SJCRH30 (cell line): ENCODE data around the gene ETDC. TPM values are rescaled to one million over a fixed set of nuclear protein-coding genes. Genes with fewer than 3 reads are reported as not detected.
"Not testable (repeated sequence)": the region's sequence is repeated elsewhere in the genome, so short reads cannot be mapped to it uniquely, and the experiment has no call there.

Source experiments
- DNase-seq, 2 experiments: peaks; one replicate each; pipeline ENCODE4 v3.0.0-alpha.2; 2015 to 2020
- H3K27ac ChIP-seq: fragments of 250-450 bp; sonication (Bioruptor Pico); 2 replicates; pipeline ENCODE4 v1.5.1; 2020; ENCODE audit warnings: mild to moderate bottlenecking, moderate library complexity
- H3K27me3 ChIP-seq: fragments of 250-450 bp; sonication (Bioruptor Pico); 2 replicates; pipeline ENCODE4 v1.5.1; 2020; ENCODE audit warnings: mild to moderate bottlenecking, moderate library complexity
- H3K36me3 ChIP-seq: fragments of 250-450 bp; sonication (Bioruptor Pico); 2 replicates; pipeline ENCODE4 v1.5.1; 2020; ENCODE audit warnings: mild to moderate bottlenecking, moderate library complexity
- H3K4me1 ChIP-seq: fragments of 250-450 bp; sonication (Bioruptor Pico); 2 replicates; pipeline ENCODE4 v1.5.1; 2020; ENCODE audit warnings: mild to moderate bottlenecking, moderate library complexity
- H3K4me3 ChIP-seq: fragments of 250-450 bp; sonication (Bioruptor Pico); 2 replicates; pipeline ENCODE4 v1.5.1; 2020; ENCODE audit warnings: mild to moderate bottlenecking, moderate library complexity
- H3K9me3 ChIP-seq: fragments of 250-450 bp; sonication (Bioruptor Pico); replicated peaks from 2 replicates; pipeline ENCODE4 v1.5.1; 2020; ENCODE audit warnings: mild to moderate bottlenecking, moderate library complexity
- total RNA-seq: library from RNA; depleted of rRNA; stranded (reverse); fragments of >200 nt; shearing (Covaris generic); gene quantifications from 2 replicates; pipeline ENCODE4 v1.2.3, GENCODE V29; 2014; rRNA removed

The ETDC gene
- total RNA-seq, 1 experiment from 2014 or later, result not detected

DNA sequence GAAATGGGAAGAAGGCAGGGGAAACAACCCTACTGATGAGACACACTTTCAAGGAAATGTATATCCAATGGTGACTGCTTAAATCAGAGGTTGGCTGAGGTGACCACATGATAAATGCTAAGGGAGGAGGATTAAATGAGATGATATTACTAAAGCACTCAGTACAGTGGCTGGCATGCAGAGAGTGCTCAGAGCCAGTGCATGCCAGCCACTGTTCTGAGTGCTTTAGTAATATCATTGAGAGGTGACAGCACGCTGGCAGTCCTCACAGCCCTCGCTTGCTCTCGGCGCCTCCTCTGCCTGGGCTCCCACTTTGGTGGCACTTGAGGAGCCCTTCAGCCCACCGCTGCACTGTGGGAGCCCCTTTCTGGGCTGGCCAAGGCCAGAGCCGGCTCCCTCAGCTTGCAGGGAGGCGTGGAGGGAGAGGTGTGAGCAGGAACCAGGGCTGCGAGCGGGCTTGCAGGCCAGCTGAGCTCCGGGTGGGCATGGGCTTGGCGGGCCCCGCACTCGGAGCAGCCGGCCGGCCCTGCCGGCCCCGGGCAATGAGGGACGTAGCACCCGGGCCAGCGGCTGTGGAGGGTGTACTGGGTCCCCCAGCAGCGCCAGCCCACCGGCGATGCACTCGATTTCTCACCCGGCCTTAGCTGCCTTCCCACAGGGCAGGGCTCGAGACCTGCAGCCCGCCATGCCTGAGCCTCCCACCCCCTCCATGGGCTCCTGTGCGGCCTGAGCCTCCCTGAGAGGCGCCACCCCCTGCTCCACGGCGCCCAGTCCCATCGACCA is 15.9 kb downstream of the ETDC start:
- not testable (repeated sequence) for H3K4me3 ChIP-seq, H3K4me1 ChIP-seq, H3K27ac ChIP-seq, DNase-seq, H3K27me3 ChIP-seq, H3K36me3 ChIP-seq, H3K9me3 ChIP-seq

DNA sequence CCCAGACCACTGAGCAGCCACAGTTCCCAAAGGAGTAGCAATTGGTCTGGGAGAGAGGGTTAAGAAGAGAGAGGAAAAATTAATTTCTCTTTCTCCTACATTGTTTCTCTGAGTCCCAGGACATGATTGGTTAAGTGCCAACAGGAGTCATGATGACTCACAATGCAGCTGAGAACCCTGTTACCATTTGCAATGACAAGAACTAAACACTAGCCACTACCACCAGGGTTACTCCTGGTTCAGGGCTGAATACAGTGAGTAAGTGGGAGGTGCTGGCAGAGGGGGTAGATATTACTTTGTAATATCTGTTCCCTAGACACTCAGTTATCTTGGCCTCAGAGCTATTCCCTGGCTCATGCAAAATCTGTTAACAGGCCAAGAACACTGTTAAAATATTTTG is 18.0 kb downstream of the ETDC start:
- H3K4me1 ChIP-seq, result no peaks in the 10 kb centered on the region
- no peak overlapping the region for H3K4me3 ChIP-seq
- H3K27ac ChIP-seq, result no peak overlapping the region
- H3K36me3 ChIP-seq, result no peaks in the 10 kb centered on the region
- H3K9me3 ChIP-seq, result no peaks in the 10 kb centered on the region
- no peak for DNase-seq
- H3K27me3 ChIP-seq, result no peaks in the 10 kb centered on the region

DNA sequence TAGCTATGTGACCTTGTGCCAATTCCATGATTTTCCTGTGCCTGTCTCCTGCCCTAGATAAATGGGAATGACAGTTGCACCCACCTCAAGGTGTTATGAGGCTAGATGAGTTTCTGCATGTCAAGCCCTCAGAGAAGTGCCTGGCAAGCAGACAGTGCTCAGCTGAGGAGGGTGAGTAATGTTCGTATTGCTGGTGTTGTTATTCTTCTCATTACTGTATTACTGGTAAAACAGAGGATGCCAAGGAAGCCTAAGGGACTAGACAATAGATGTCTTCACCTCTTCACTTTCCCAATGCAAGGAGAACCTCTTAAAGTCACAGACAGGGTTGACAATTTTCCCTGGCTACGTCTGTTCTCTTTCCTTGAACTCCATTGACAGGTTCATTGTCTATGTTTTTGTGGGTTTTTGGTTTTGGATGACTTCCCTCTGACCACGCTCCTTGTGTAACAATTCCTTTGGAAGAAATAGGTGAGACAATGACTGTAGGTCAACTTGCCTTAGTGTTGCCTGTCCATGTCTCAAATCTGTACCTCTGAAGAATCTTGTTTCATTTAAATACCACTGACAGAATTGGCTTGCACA is 19.2 kb downstream of the ETDC start:
- Histone ChIP-seq H3K27me3 (no peaks in the 10 kb centered on the region), H3K27ac (no peak overlapping the region), H3K9me3 (no peaks in the 10 kb centered on the region), H3K4me1 (no peaks in the 10 kb centered on the region), H3K4me3 (no peak overlapping the region), H3K36me3 (no peaks in the 10 kb centered on the region; the same call in 1 of the 2 replicates)
- DNase-seq, result no peak

DNA sequence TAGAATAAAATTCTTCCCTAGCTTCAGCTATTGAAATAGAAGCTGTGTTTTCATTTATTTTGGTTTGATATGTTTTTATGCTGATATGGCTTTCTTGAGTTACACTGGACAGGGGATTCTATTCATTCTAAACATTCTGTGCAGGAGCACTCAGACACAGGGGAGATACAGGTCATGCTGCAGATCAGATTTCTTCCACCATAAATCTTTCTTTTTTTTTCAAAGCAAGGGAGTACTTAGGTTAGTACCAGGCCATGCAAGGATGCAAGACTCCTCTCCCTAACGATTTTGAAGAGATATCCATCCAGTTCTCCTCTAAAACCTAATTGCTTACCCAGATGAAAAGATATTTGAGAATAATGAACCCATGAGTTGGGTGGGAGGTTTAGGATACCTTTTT is 21.4 kb downstream of the ETDC start:
- H3K9me3 ChIP-seq, result no peaks in the 10 kb centered on the region
- H3K27ac ChIP-seq, result no peak overlapping the region
- H3K4me3 ChIP-seq, result no peak overlapping the region
- no peak for DNase-seq
- no peaks in the 10 kb centered on the region; the same call in 1 of the 2 replicates for H3K36me3 ChIP-seq
- no peaks in the 10 kb centered on the region for H3K27me3 ChIP-seq
- no peaks in the 10 kb centered on the region for H3K4me1 ChIP-seq

- H3K9me3 ChIP-seq, result no peaks in the 10 kb centered on the region
- H3K27ac ChIP-seq, result no peak overlapping the region
Observed at GRCh38 chrX:135331525-135331924, 22.2 kb downstream of the ETDC start.

GRCh38 chrX:135340831-135341230 is 31.6 kb downstream of the ETDC start:
- Histone ChIP-seq H3K27ac (peak overlapping the region; percentile 95), H3K9me3 (no peaks in the 10 kb centered on the region), H3K27me3 (no peaks in the 10 kb centered on the region), H3K4me3 (peak overlapping the region; percentile 82), H3K4me1 (no peaks in the 10 kb centered on the region), H3K36me3 (peaks cover 3% of the 10 kb centered on the region; the same call in 1 of the 2 replicates)
- DNase-seq, result peak in 1 of 2 experiments; percentile 25

More at GRCh38 chrX:135331525-135331924, 22.2 kb downstream of the ETDC start:
- H3K36me3 ChIP-seq, result no peaks in the 10 kb centered on the region; the same call in 1 of the 2 replicates
- no peaks in the 10 kb centered on the region for H3K27me3 ChIP-seq
- no peak for DNase-seq
- no peak overlapping the region for H3K4me3 ChIP-seq
- H3K4me1 ChIP-seq, result no peaks in the 10 kb centered on the region

DNA sequence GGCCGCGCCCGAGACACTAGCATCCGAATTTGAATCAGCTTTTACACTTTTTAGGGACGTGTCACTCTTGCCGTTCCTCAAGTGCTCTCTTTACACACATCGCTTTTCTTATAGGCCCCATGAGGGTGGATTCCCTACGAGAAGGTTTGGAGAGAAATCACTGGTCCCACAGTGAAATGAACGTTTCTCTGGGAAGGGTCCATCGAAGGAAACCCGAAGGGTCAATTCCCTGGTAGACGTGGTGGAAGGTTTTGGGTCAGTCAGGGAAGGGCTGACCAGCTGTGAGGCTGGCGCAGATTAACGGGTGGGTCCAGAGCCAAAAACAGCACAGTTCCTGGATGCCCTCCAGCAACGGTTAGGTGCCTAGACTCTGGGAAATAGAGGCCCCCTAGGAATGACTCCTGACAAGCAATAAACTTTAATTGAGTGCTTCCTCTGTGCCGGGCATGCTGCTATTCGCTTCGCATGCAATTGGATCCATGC is 35.9 kb downstream of the ETDC start:
- H3K27me3 ChIP-seq, result no peaks in the 10 kb centered on the region
- no peaks in the 10 kb centered on the region for H3K4me1 ChIP-seq
- H3K9me3 ChIP-seq, result no peaks in the 10 kb centered on the region
- peak overlapping the region; percentile 95 for H3K27ac ChIP-seq
- DNase-seq, result peak; percentile 51 to 67
- H3K36me3 ChIP-seq, result peaks cover 3% of the 10 kb centered on the region; the same call in 1 of the 2 replicates
- H3K4me3 ChIP-seq, result peak overlapping the region; percentile 82

- Histone ChIP-seq H3K9me3 (no peaks in the 10 kb centered on the region), H3K27ac (no peak overlapping the region), H3K4me1 (no peaks in the 10 kb centered on the region), H3K27me3 (no peaks in the 10 kb centered on the region), H3K36me3 (no peaks in the 10 kb centered on the region), H3K4me3 (no peak overlapping the region)
- DNase-seq, result no peak
Observed at GRCh38 chrX:135346975-135347374, 37.7 kb downstream of the ETDC start.

- no peaks in the 10 kb centered on the region for H3K9me3 ChIP-seq
- no peaks in the 10 kb centered on the region for H3K36me3 ChIP-seq
- DNase-seq, result no peak
- H3K27me3 ChIP-seq, result no peaks in the 10 kb centered on the region
- H3K4me3 ChIP-seq, result no peak overlapping the region
- no peak overlapping the region for H3K27ac ChIP-seq
- no peaks in the 10 kb centered on the region for H3K4me1 ChIP-seq
Observed at GRCh38 chrX:135347381-135348016, 38.2 kb downstream of the ETDC start.

DNA sequence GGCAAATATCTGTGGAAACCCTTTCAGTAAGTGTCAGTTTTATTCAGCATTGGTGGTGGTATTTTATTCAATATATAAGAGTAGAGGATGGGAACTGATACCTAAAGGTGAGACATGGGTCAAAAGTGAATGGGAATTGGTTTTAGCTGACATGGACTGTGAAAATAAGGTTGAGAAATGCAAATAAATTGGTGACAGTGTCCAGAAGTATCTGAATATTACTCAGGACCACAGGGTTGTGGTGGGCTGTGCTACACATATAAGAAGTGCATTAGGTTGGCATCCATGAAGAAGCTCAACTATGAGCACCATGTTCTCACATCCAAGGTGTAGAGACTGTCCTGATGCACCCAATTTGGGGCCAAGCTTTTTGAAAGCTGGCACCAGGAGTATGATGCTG is 45.0 kb downstream of the ETDC start:
- Histone ChIP-seq H3K9me3 (no peaks in the 10 kb centered on the region), H3K27ac (no peak overlapping the region), H3K36me3 (no peaks in the 10 kb centered on the region), H3K4me3 (no peak overlapping the region), H3K4me1 (no peaks in the 10 kb centered on the region), H3K27me3 (no peaks in the 10 kb centered on the region)
- no peak for DNase-seq

Other genes with a start within 250 kb of the ETDC start
- 1.1 and 1.3 TPM in 2 replicates for gene SMIM10L2B, start 210.8 kb upstream of the ETDC start, total RNA-seq
- gene ETDB, start 189.0 kb upstream of the ETDC start, total RNA-seq, result not detected in 2 replicates
- 0.08 and 0.40 TPM in 2 replicates for gene CT55, start 138.1 kb upstream of the ETDC start, total RNA-seq
- gene ETDA, start 57.4 kb upstream of the ETDC start, total RNA-seq, result not detected in 2 replicates
- gene ZNF75D, start 34.6 kb downstream of the ETDC start, total RNA-seq, result 9.6 and 11.0 TPM in 2 replicates
- gene ZNF449, start 35.3 kb downstream of the ETDC start, total RNA-seq, result 5.5 and 7.4 TPM in 2 replicates
- gene SMIM10L2A, start 112.5 kb downstream of the ETDC start, total RNA-seq, result not detected in 2 replicates
- 12.0 and 13.6 TPM in 2 replicates for gene INTS6L, start 211.2 kb downstream of the ETDC start, total RNA-seq